Measurements from ENCODE around the gene RNF17. TPM values are rescaled to one million over a fixed set of nuclear protein-coding genes. Genes with fewer than 3 reads are reported as not detected.
"Not testable (repeated sequence)": the region's sequence is repeated elsewhere in the genome, so short reads cannot be mapped to it uniquely, and the experiment has no call there.

Gene RNF17
- total and polyA plus RNA-seq, 2 donors, result 0.16 TPM; not detected in 1

DNA sequence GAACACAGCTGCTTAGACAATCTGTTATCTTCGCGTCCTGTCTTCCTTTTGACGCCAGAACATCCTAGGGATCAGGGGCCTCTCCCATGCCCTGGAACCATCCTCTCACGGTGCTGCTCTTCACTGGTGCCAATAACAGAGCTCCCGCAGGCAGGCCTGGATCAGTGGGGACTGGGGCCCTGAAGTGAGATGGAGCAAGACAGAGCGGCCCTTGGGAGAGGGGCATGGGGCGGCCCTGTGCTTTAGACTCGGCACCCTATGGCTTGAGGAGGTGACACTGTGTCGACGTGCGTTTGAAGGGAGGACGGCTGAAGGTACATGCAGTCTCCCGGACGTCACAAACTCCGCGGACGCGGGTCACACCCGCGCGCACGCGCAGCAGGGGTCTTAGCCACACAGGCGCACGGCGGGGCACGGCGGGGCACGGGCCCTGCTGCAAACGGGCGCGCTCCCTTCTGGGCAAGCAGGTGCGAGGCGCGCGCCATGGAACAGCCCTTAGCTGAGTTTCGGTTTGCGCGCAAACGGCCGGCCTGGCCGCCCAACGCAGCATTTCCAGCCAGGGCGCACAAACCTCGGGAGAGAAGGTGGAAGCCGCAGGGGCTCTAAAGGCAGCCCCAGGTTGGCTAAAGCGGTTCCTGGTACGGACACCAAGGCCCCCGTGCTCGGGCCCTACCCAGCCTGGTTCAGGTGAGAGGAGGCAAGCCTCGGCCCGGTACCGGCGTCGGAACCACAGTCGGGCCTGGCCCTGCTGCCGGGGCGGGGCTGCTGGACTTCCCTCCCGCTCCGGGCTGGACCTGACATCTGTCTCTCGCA lies 16.5 kb upstream of the RNF17 start:
- under 1% methylated on average over 61 of the region's 61 CpGs for WGBS
- DNase-seq (ENCODE audit: extremely low spot score), result no peak
- no peaks in the 10 kb centered on the region for H3K4me1 ChIP-seq (ENCODE audit: insufficient read depth)

GRCh38 chr13:24748061-24748400 lies 15.9 kb upstream of the RNF17 start:
- Histone ChIP-seq H3K4me3 (ENCODE audit: low read depth, low read length) (peak overlapping the region; percentile 37), H3K36me3 (ENCODE audit: insufficient read depth) (no peaks in the 10 kb centered on the region), H3K27ac (ENCODE audit: low read depth) (no peak overlapping the region), H3K4me1 (ENCODE audit: insufficient read depth) (no peaks in the 10 kb centered on the region)
- 3% methylated on average over 10 of the region's 10 CpGs for WGBS
- DNase-seq (ENCODE audit: extremely low spot score), result no peak

More for the DNA sequence above, 16.5 kb upstream of the RNF17 start:
- Histone ChIP-seq H3K36me3 (ENCODE audit: insufficient read depth) (no peaks in the 10 kb centered on the region), H3K4me3 (ENCODE audit: low read depth, low read length) (peak overlapping the region; percentile 37), H3K27ac (ENCODE audit: low read depth) (no peak overlapping the region)

DNA sequence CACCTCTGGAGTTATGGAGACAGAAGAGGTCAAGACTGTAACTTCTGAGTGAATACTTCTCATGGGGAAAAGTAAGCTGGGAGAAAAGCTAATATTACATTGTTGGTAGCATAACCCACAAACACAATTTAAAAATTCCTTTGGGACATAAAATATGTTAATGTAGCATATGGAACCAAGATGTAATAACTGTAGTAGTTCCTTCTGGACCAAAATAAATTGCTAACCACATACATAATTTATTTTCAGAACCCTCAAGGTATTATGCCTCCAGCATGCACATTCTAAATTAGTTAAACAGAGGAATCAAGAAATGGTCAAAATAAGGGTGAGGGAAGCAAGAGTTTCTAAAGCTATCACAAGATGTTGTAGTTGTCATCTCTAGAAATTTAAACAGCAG lies 4.8 kb upstream of the RNF17 start:
- H3K4me1 ChIP-seq (ENCODE audit: insufficient read depth), result no peaks in the 10 kb centered on the region
- H3K27ac ChIP-seq (ENCODE audit: low read depth), result no peak overlapping the region
- no peak for DNase-seq (ENCODE audit: extremely low spot score)
- no peak overlapping the region for H3K4me3 ChIP-seq (ENCODE audit: low read depth, low read length)
- H3K36me3 ChIP-seq (ENCODE audit: insufficient read depth), result no peaks in the 10 kb centered on the region

GRCh38 chr13:24764276-24764630 lies 284 bp downstream of the RNF17 start:
- H3K36me3 ChIP-seq (ENCODE audit: insufficient read depth), result no peaks in the 10 kb centered on the region
- H3K4me3 ChIP-seq (ENCODE audit: low read depth, low read length), result no peak overlapping the region
- H3K27ac ChIP-seq (ENCODE audit: low read depth), result no peak overlapping the region
- 97% methylated on average over 15 of the region's 15 CpGs for WGBS
- H3K4me1 ChIP-seq (ENCODE audit: insufficient read depth), result no peaks in the 10 kb centered on the region
- no peak for DNase-seq (ENCODE audit: extremely low spot score)

DNA sequence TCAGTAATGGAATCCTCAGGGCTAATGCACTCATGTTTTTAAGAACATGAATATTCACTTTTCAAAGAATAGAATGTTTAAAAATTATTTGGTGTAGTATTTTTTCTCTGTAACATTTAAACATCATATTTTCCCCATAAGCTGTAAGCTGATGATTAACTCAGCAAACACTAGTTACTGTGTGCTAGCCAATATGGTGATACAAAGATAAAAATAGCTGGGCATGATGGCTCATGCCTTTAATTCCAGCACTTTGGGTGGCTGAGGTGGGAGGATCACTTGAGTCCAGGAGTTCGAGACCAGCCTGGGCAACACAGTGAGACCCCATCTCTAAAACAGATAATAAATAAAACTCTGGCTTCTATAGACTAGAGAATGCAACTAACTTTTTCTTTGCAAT lies 13.2 kb downstream of the RNF17 start:
- DNase-seq (ENCODE audit: extremely low spot score), result no peak
- H3K4me1 ChIP-seq (ENCODE audit: insufficient read depth), result no peaks in the 10 kb centered on the region
- H3K4me3 ChIP-seq (ENCODE audit: low read depth, low read length), result no peak overlapping the region
- H3K36me3 ChIP-seq (ENCODE audit: insufficient read depth), result no peaks in the 10 kb centered on the region
- no peak overlapping the region for H3K27ac ChIP-seq (ENCODE audit: low read depth)
- 86% methylated on average over 1 of the region's 1 CpG for WGBS

- no peak for DNase-seq (ENCODE audit: extremely low spot score)
- 43% methylated on average over 1 of the region's 1 CpG for WGBS
- no peaks in the 10 kb centered on the region for H3K36me3 ChIP-seq (ENCODE audit: insufficient read depth)
- no peak overlapping the region for H3K4me3 ChIP-seq (ENCODE audit: low read depth, low read length)
- no peak overlapping the region for H3K27ac ChIP-seq (ENCODE audit: low read depth)
- H3K4me1 ChIP-seq (ENCODE audit: insufficient read depth), result no peaks in the 10 kb centered on the region
Observed at GRCh38 chr13:24784319-24784718, 20.4 kb downstream of the RNF17 start.

- DNase-seq (ENCODE audit: extremely low spot score), result no peak
- Histone ChIP-seq H3K27ac (ENCODE audit: low read depth) (no peak overlapping the region), H3K36me3 (ENCODE audit: insufficient read depth) (no peaks in the 10 kb centered on the region), H3K4me1 (ENCODE audit: insufficient read depth) (no peaks in the 10 kb centered on the region), H3K4me3 (ENCODE audit: low read depth, low read length) (no peak overlapping the region)
- 60% methylated on average over 3 of the region's 3 CpGs for WGBS
Observed at GRCh38 chr13:24788538-24788937, 24.6 kb downstream of the RNF17 start.

- 89% methylated on average over 10 of the region's 10 CpGs for WGBS
- H3K36me3 ChIP-seq (ENCODE audit: insufficient read depth), result no peaks in the 10 kb centered on the region
- H3K4me3 ChIP-seq (ENCODE audit: low read depth, low read length), result no peak overlapping the region
- H3K27ac ChIP-seq (ENCODE audit: low read depth), result no peak overlapping the region
- H3K4me1 ChIP-seq (ENCODE audit: insufficient read depth), result no peaks in the 10 kb centered on the region
- DNase-seq (ENCODE audit: extremely low spot score), result no peak
Observed at GRCh38 chr13:24802074-24802473, 38.1 kb downstream of the RNF17 start.

GRCh38 chr13:24821207-24821606 lies 57.2 kb downstream of the RNF17 start:
- no peaks in the 10 kb centered on the region for H3K36me3 ChIP-seq (ENCODE audit: insufficient read depth)
- H3K4me3 ChIP-seq (ENCODE audit: low read depth, low read length), result no peak overlapping the region
- no peak overlapping the region for H3K27ac ChIP-seq (ENCODE audit: low read depth)
- no peak for DNase-seq (ENCODE audit: extremely low spot score)
- no peaks in the 10 kb centered on the region for H3K4me1 ChIP-seq (ENCODE audit: insufficient read depth)
- WGBS, result 76% methylated on average over 2 of the region's 2 CpGs

GRCh38 chr13:24822640-24823039 lies 58.7 kb downstream of the RNF17 start:
- Histone ChIP-seq H3K27ac (ENCODE audit: low read depth) (no peak overlapping the region), H3K4me1 (ENCODE audit: insufficient read depth) (no peaks in the 10 kb centered on the region), H3K36me3 (ENCODE audit: insufficient read depth) (no peaks in the 10 kb centered on the region), H3K4me3 (ENCODE audit: low read depth, low read length) (no peak overlapping the region)
- DNase-seq (ENCODE audit: extremely low spot score), result no peak
- WGBS, result 92% methylated on average over 5 of the region's 5 CpGs

- DNase-seq (ENCODE audit: extremely low spot score); H3K4me1 ChIP-seq (ENCODE audit: insufficient read depth); H3K36me3 ChIP-seq (ENCODE audit: insufficient read depth); H3K27ac ChIP-seq (ENCODE audit: low read depth); H3K4me3 ChIP-seq (ENCODE audit: low read depth, low read length): not testable (repeated sequence)
- WGBS, result 81% methylated on average over 5 of the region's 5 CpGs
Observed at GRCh38 chr13:24823122-24823710, 59.2 kb downstream of the RNF17 start.

- Histone ChIP-seq H3K36me3 (ENCODE audit: insufficient read depth) (no peaks in the 10 kb centered on the region), H3K4me3 (ENCODE audit: low read depth, low read length) (no peak overlapping the region), H3K27ac (ENCODE audit: low read depth) (no peak overlapping the region), H3K4me1 (ENCODE audit: insufficient read depth) (no peaks in the 10 kb centered on the region)
- WGBS, result 73% methylated on average over 1 of the region's 1 CpG
- DNase-seq (ENCODE audit: extremely low spot score), result no peak
Observed at GRCh38 chr13:24827799-24828198, 63.8 kb downstream of the RNF17 start.

- DNase-seq (ENCODE audit: extremely low spot score), result no peak
- Histone ChIP-seq H3K27ac (ENCODE audit: low read depth) (no peak overlapping the region), H3K4me1 (ENCODE audit: insufficient read depth) (no peaks in the 10 kb centered on the region), H3K36me3 (ENCODE audit: insufficient read depth) (no peaks in the 10 kb centered on the region), H3K4me3 (ENCODE audit: low read depth, low read length) (no peak overlapping the region)
- 84% methylated on average over 9 of the region's 9 CpGs for WGBS
Observed at GRCh38 chr13:24834902-24835510, 71.0 kb downstream of the RNF17 start.

DNA sequence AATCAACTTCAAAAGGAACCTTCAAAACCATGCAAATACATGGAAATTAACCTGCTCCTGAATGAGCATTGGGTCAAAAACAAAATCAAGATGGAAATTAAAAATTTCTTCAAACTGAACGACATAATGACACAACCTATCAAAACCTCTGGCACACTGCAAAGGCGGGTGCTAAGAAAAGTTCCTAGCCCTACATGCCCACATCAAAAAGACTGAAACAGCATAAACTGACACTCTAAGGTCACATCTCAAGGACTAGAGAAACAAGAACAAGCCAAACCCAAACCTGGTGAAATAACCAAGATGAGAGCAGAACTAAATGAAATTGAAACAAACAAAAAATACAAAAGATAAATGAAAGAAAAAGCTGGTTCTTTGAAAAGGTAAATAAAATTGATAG lies 73.6 kb downstream of the RNF17 start:
- H3K27ac ChIP-seq (ENCODE audit: low read depth); H3K4me1 ChIP-seq (ENCODE audit: insufficient read depth); H3K4me3 ChIP-seq (ENCODE audit: low read depth, low read length); H3K36me3 ChIP-seq (ENCODE audit: insufficient read depth); DNase-seq (ENCODE audit: extremely low spot score): not testable (repeated sequence)
- 91% methylated on average over 2 of the region's 2 CpGs for WGBS

Data from urinary bladder (tissue), 4 donors.